ENCODE data around the gene NOVA2.

The NOVA2 gene

GRCh38 chr19:46000491-46001246 is 27.0 kb upstream of the NOVA2 start:
- peak; percentile 44 for DNase-seq

GRCh38 chr19:45999653-46000121 is 26.0 kb upstream of the NOVA2 start:
- DNase-seq = peak; percentile 64

DNA sequence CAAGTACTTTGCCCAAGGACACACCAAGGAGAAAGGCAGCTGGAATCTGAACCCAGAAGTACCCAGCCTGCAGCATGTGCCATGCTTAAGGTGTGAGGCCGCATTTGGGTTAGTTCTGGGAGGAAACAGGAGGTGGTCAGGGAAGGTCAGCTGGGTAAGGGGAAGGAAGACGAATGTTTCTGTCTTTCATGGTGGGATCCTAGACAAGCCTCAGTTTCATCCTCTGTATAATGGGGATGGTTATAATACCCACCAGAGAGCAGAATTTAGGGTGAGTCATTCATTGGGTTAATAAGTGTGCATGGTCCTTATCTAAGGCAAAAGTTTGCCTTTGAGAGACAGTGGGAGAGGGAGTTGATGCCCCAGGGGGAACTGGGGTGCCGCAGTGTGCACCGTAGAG is 25.2 kb upstream of the NOVA2 start:
- no peak for DNase-seq

DNA sequence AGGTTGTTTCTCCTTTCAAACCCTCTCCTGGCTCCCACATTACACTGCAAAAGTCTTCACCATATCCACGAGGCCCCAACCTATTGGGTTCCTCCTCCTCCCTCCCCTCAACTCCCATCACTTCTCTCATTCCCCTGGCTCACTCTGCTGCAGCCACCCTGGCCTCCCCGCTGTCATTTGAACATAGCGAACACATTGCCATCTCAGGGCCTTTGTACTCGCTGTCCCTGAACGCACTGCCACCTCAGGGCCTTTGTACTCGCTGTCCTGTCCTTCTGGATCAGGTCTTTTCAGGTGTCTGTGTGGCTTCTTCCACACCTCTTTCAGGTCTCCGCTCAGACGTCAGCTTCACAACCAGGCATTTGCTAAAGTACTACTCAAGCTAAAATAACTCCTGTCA is 23.3 kb upstream of the NOVA2 start:
- DNase-seq = no peak

- no peak for DNase-seq
Observed at GRCh38 chr19:45995715-45996385, 22.2 kb upstream of the NOVA2 start.

- peak; percentile 99 for DNase-seq
Observed at GRCh38 chr19:45994998-45995714, 21.5 kb upstream of the NOVA2 start, which contains the start of gene CCDC61. CCDC61 (plus strand) TSS chr19:45995467; CDS start chr19:46003019, 7,552 bp downstream.

DNA sequence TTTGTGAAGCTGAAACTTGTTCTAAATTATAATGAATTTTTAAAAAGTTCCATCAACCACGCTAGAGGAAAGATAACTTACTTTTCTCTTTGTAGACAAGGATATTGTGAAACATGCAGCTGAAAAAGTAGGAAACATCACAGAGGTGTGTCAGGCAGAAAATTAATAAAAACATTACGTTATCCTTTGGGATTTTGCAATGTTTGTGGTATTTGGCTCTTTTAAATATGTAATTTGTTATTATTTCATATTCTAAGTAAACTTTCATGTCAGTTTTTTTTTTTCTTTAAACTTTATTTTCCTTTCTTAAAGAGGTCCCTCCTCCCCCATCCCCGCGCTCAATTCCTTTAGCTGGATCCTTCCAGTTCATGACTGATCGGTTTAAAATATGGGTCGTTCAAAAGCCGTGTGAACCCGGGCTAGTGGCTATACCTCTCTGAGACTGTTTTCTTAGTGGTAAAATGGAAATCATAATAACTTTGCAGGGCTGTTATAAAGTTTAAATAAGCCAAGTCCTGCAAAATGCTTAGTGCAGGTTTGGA is 20.9 kb upstream of the NOVA2 start:
- DNase-seq = no peak

- DNase-seq = no peak
Observed at GRCh38 chr19:45990113-45990728, 16.6 kb upstream of the NOVA2 start.

DNA sequence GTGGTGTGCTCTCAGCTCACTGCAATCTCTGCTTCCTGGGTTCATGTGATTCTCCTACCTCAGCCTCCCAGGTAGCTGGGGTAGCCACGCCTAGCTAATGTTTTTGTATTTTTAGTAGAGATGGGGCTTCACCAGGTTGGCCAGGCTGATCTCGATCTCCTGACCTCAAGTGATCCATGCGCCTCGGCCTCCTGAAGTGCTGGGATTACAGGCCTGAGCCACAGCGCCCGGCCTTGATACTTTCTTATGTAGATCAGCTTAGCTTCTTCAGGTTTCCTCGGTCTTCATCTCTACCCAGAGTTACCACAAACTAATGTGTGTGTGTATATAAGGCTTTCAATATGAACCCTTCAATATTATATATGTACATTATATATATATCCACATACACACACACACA is 11.7 kb upstream of the NOVA2 start:
- DNase-seq = no peak

- no peak for DNase-seq
Observed at GRCh38 chr19:45981350-45981749, 7.7 kb upstream of the NOVA2 start.

- no peak for DNase-seq
Observed at GRCh38 chr19:45978156-45978555, 4.5 kb upstream of the NOVA2 start.

DNA sequence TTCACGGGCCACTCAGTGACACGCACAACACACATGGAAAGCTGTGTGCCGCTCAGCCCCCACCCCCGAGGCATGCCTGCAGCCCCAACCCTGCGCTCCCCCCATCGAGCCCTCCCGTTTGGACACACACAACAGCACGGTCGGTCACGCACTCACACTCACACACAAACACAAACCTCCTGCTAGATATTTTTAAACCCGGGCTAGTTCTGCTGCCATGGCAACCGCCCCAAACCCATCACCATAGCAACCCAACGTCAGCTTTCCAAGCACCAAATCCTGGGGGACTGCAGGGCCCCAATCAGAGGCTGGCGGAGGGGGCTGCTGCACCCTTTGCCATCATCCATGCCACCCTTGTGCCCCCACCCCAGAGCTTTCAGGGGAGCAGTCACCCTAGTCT is 2.5 kb upstream of the NOVA2 start:
- no peak for DNase-seq

DNA sequence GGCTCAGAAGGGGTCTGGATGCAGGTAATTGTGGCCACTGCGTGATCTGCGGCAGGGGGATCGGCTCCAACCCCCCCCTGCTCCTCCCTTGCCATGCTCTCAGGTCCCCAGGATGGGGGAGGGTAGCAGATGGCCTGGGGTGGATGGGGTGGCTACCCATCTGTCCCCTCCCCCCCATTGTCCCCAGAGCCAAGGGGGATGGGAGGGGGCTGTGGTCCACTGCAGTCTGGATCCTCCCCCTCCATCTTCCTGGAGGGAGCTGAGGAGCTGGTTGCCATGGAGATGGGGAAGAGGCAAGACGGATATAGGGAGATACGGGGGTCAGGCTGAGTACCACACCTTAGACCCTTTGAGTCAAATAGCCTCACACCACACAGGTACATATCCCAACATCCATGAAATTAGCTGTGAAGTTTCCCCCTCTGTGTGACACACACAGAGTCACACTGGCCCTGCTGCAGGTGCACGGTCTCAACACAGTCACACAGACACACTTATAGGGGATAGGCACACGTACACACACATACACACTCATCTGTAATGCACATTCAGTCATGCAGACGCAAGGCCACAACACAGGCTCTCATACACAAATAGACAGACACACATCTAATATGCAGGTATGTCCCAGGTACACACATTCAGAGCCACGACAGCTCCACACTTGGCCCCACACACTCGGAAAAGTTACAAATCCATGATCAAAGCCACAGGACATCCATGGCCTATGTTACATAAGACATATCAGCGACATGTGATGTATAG is 1.8 kb upstream of the NOVA2 start:
- no peak for DNase-seq

DNA sequence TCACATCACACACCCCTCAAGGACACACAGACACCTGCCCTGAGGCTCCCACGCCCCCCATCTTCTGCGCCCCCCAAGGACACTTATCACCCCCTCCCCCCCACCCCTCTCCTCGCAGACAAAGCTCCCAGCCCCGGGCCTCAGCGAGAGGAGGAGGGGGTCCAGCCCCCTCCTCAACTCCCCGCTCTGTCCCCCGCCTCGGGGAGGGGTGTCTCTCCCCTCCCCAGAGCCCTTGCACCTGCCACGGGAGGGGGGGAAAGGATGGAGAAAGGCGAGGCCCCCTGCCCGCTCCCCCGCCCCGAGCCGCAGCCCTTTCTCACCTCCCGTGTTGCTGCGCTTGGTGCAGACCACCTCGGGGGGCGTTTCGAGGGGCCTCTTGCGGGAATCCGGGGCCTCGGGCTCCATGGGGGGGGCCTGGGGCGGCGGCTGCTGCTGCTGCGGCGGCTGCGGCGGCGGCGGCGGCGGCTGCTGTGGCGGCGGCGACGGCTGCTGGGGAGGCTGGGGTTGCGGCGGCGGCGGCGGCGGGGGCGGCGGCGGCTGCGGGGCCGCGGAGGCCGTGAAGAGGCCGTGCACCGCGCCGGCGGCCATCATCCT is 621 bp downstream of the NOVA2 start:
- DNase-seq = no peak

DNA sequence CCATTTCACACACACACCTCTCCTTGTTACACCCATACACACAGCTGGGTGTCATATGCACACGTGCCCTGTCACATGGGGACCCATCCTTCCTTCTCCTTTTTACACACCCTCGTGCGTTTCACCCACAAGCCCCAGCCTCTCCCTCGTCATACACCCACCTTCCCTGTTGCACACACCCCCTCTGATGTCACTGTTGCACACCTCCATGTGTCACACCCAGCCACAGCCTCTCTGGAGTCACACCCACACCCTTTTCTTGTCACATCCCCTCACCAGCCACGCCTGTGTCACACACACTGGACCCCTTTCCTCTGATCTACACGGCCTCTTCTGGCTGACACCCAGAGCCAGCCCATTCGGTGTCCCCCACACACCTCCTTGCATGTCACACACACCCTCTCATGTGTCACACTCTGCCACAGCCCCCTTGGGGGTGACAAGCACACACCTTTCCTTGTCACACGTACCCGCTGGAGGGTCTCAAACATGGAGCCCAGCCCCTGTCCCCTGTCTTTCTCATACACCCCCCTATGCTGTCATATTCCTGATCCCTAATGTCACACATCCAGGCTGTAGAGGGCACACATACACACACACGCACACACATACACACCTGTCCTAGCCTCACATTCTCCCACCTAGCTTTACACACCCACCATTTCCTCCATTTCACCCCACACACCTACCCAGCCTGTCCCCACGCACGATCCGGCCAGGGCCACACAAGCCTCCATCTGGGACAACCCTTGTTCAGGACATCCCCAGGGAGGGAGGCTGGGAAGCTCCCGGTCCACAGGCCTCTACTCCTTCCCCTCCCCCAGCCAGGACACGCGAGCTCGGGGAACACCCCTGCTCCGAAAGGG is 1.4 kb downstream of the NOVA2 start:
- DNase-seq = no peak

GRCh38 chr19:45971260-45971902 is 2.3 kb downstream of the NOVA2 start:
- DNase-seq = no peak

DNA sequence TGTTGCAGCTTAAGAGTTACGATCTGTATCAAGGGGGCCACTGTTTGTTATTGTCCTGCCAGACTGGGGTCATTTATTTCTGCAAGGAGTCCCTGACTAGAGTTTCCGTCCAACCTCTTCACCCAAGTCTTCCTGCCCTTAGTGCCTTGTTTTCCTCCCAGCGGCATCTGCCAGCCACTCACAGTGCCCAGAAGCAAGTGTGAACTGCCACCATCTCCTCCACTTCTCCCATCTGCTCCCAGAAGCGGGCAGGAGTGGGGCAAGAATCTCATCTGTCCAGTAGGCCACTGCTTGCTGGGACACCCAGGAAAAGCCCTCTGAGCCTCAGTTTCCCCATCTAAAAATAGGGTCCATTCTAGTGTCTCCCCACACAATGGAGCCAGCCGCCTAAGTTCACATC is 4.0 kb downstream of the NOVA2 start:
- no peak for DNase-seq

- DNase-seq = no peak
Observed at GRCh38 chr19:45968626-45969025, 5.0 kb downstream of the NOVA2 start.

DNA sequence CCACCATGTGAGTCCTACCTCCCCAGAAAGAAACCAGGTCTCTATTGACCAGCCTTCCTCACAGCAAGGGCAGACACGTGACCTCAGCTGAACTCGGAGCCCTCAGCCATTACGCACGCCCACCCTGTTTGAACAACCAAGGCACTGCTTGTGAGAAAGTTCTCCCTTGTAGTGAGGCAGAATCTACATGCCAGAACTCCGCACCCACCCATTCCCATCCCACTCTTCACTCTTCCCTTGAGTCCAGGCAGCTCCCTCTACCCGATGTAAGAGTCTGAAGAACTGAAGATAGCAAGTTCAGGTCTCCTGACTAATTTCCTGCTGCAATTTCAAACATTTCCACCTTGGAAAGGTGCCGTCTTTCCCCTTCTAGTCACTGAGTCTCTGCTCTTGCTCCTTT is 6.4 kb downstream of the NOVA2 start:
- DNase-seq = no peak

- no peak for DNase-seq
Observed at GRCh38 chr19:45962021-45962420, 11.6 kb downstream of the NOVA2 start.
